ENCODE measurements around the gene ABCC8.

Gene ABCC8

DNA sequence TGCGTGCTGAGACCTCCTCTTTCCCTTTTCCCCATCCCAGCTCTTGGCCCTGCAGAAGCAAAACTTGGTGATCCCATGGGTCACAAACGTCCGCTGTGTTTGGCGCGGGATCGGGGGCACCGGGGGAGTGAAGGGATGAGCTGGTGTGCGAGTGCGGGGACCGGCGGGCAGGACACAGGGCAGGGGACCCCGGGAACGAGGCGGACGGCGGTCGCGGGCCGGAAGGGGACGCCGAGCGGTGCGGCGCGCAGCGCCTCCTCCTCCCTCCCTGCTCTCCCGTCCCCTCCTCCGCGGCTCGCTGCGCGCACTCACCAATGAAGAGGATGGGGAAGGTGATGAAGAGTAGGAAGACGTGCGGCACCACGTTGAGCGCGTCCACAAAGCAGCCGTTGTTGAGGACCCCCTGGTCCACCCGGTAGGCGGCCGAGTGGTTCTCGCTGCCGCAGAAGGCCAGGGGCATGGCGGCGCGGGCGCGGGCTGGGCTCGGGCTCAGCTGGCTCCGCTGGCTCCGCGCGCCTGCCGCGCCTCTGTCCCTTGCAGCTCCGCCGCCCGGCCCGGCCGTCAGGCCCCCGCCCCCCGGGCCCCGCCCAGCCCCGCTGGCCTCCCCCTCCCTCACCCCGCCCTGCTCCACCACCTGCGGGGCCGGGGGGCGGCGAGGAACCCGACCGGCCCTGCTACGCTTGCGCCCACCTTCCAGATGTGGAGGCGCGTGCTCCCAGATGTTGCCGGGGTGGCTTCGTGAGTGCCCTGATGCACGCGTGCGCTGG is at the start of gene ABCC8:
TSS of gene ABCC8 (minus strand) at position 529 of the 767 bp plus-strand sequence. CDS start at position 460, 69 bp downstream.
- no peak within 1 kb of the TSS for H3K4me3 ChIP-seq (replicated peaks; ENCODE audit: low read depth, low read length)
- DNase-seq (ENCODE audit: extremely low read depth, low read depth): no peak

DNA sequence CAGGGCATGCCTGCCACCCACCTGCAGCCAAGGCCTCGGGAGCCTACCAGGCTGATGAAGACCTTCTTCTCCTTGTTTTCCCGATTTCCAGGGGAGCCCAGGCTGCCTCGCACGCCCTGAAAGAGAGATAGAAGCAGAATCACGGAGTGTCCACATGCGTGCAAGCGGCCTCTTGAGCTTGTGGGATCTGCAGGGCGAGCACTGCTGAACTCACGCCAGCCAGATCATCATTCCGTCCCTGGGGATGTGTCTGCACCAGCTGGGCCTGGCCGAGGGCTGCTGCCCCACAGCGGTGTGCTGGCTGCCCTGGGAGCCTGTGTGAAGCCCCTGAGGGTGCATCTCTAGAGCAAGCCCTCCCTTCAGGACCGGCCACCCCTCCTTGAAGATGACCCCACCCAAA is 49.7 kb upstream of the ABCC8 start:
- DNase-seq (ENCODE audit: extremely low read depth, low read depth): no peak
- TF ChIP-seq, protein P1, sequence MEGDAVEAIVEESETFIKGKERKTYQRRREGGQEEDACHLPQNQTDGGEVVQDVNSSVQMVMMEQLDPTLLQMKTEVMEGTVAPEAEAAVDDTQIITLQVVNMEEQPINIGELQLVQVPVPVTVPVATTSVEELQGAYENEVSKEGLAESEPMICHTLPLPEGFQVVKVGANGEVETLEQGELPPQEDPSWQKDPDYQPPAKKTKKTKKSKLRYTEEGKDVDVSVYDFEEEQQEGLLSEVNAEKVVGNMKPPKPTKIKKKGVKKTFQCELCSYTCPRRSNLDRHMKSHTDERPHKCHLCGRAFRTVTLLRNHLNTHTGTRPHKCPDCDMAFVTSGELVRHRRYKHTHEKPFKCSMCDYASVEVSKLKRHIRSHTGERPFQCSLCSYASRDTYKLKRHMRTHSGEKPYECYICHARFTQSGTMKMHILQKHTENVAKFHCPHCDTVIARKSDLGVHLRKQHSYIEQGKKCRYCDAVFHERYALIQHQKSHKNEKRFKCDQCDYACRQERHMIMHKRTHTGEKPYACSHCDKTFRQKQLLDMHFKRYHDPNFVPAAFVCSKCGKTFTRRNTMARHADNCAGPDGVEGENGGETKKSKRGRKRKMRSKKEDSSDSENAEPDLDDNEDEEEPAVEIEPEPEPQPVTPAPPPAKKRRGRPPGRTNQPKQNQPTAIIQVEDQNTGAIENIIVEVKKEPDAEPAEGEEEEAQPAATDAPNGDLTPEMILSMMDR (IDR thresholded peaks at IDR 0.05; ENCODE audit: low read depth, low read length, missing control alignments): no peak
- no peak overlapping the region for H3K4me3 ChIP-seq (replicated peaks; ENCODE audit: low read depth, low read length)

More for the DNA sequence above, at the start of gene ABCC8:
- TF ChIP-seq, protein P1 (IDR thresholded peaks at IDR 0.05; ENCODE audit: low read depth, low read length, missing control alignments): no peak

GRCh38 chr11:17525570-17525969 is 48.9 kb upstream of the ABCC8 start:
- no peak overlapping the region for H3K4me3 ChIP-seq (replicated peaks; ENCODE audit: low read depth, low read length)
- no peak for DNase-seq (ENCODE audit: extremely low read depth, low read depth)
- TF ChIP-seq, protein P1 (IDR thresholded peaks at IDR 0.05; ENCODE audit: low read depth, low read length, missing control alignments): no peak

- no peak for DNase-seq (ENCODE audit: extremely low read depth, low read depth)
- no peak overlapping the region for H3K4me3 ChIP-seq (replicated peaks; ENCODE audit: low read depth, low read length)
- TF ChIP-seq, protein P1 (IDR thresholded peaks at IDR 0.05; ENCODE audit: low read depth, low read length, missing control alignments): no peak
These were observed 47.6 kb upstream of the ABCC8 start for GRCh38 chr11:17524221-17524620.

DNA sequence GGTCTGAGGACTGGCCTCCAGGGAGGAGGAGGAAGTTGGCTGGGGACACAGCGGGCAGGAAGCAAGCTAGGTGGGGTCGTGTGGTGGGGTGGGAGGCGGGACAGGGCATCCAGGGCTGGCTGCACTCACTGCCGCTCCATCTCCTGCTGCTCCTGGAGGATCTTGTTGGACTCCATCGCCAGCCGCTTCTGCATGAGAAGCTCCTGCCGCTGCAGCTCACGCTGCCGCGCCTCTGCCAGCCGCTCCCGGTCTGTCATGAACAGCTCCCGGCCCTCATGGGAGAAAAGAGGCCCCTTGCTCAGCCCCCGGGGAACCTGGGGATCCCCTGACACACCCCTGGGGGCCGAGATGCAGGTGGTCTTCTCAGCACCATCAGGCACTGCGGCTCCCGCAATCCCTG is 46.0 kb upstream of the ABCC8 start:
- DNase-seq (ENCODE audit: extremely low read depth, low read depth): no peak
- TF ChIP-seq, protein P1 (IDR thresholded peaks at IDR 0.05; ENCODE audit: low read depth, low read length, missing control alignments): no peak
- H3K4me3 ChIP-seq (replicated peaks; ENCODE audit: low read depth, low read length): no peak overlapping the region

DNA sequence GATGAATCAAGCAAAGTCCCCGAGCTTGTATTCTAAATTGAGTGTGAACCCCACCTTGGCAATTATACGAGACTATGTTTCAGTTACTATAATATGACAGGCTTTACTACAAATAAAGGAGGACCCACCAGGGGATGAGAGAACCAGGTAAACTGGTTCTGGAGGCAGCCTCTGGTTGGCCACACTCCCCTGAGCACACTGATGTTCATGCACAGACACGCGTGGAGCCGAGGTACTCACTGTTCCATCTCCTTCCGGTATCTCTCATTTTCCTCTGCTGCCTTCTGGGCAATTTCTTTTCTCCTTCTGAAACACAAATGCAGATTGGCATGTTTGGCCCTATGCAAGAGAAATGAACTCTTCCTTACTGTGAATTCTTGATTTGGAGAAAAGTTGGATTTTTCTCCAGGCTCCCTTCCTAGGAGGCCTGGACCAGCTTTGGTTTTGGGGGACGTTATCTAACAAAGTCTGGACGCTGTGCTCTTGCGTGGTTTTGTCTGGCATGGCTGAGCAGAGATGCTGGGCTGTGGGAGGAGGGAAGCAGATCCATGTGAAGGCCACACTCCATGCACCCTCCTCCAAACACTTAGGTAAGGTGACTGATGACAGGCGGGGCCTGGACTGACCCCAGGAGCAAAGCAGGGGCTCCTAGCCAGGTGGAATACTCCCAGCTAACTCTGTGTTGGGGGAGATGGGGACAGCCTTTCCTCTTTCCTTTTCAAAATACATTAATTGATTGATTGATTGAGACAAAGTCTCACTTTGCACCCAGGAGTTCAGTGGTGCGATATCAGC is 44.7 kb upstream of the ABCC8 start:
- TF ChIP-seq, protein P1 (IDR thresholded peaks at IDR 0.05; ENCODE audit: low read depth, low read length, missing control alignments): no peak
- DNase-seq (ENCODE audit: extremely low read depth, low read depth): no peak
- no peak overlapping the region for H3K4me3 ChIP-seq (replicated peaks; ENCODE audit: low read depth, low read length)
